ENCODE measurements around the gene RNF130.
"Not testable (repeated sequence)": the region's sequence is repeated elsewhere in the genome, so short reads cannot be mapped to it uniquely, and the experiment has no call there.

Gene RNF130

GRCh38 chr5:180102636-180103035 is 31.1 kb upstream of the RNF130 start:
- DNase-seq (ENCODE audit: low read depth), result no peak

- DNase-seq (ENCODE audit: low read depth), result no peak
These were observed 30.0 kb upstream of the RNF130 start for GRCh38 chr5:180101451-180102105.

GRCh38 chr5:180100621-180101450 is 29.3 kb upstream of the RNF130 start:
- DNase-seq (ENCODE audit: low read depth), result no peak

- DNase-seq (ENCODE audit: low read depth), result no peak
These were observed 28.4 kb upstream of the RNF130 start for GRCh38 chr5:180099733-180100611.

- DNase-seq (ENCODE audit: low read depth), result no peak
These were observed 27.6 kb upstream of the RNF130 start for GRCh38 chr5:180098991-180099732.

- DNase-seq (ENCODE audit: low read depth), result no peak
These were observed 27.0 kb upstream of the RNF130 start for GRCh38 chr5:180098526-180098925.

- no peak for DNase-seq (ENCODE audit: low read depth)
These were observed 26.4 kb upstream of the RNF130 start for GRCh38 chr5:180097926-180098325.

- DNase-seq (ENCODE audit: low read depth), result no peak
These were observed 25.8 kb upstream of the RNF130 start for GRCh38 chr5:180097163-180097894.

- no peak for DNase-seq (ENCODE audit: low read depth)
These were observed 25.1 kb upstream of the RNF130 start for GRCh38 chr5:180096616-180097015.

- DNase-seq (ENCODE audit: low read depth), result no peak
These were observed 24.0 kb upstream of the RNF130 start for GRCh38 chr5:180095545-180095944.

GRCh38 chr5:180093651-180094382 is 22.3 kb upstream of the RNF130 start:
- DNase-seq (ENCODE audit: low read depth), result no peak

GRCh38 chr5:180093241-180093640 is 21.7 kb upstream of the RNF130 start:
- DNase-seq (ENCODE audit: low read depth), result no peak

GRCh38 chr5:180090769-180091546 is 19.4 kb upstream of the RNF130 start:
- DNase-seq (ENCODE audit: low read depth), result no peak

GRCh38 chr5:180090098-180090768 is 18.7 kb upstream of the RNF130 start:
- DNase-seq (ENCODE audit: low read depth), result no peak

GRCh38 chr5:180089628-180090027 is 18.1 kb upstream of the RNF130 start:
- DNase-seq (ENCODE audit: low read depth), result not testable (repeated sequence)

- DNase-seq (ENCODE audit: low read depth), result no peak
These were observed 17.0 kb upstream of the RNF130 start for GRCh38 chr5:180088561-180088960.

GRCh38 chr5:180086816-180087399 is 15.3 kb upstream of the RNF130 start:
- no peak for DNase-seq (ENCODE audit: low read depth)

GRCh38 chr5:180085837-180086236 is 14.3 kb upstream of the RNF130 start:
- DNase-seq (ENCODE audit: low read depth), result no peak

Data from HS-5 (cell line).